Parathyroid adenoma (tissue), 2 donors: ENCODE measurements around the gene EVL.

Source experiments
- H2AFZ ChIP-seq: fragments of 300-600 bp; sonication (generic); one replicate; pipeline ENCODE4 v1.7.0; 2017; ENCODE audit warnings: antibody characterized with exemption, mild to moderate bottlenecking
- H3K27ac ChIP-seq: fragments of 300-600 bp; sonication (generic); one replicate; pipeline ENCODE4 v1.7.0; 2017
- H3K27me3 ChIP-seq: fragments of 300-600 bp; sonication (generic); one replicate; pipeline ENCODE4 v1.7.0; 2017; ENCODE audit warnings: low read length; ENCODE audit not compliant: control insufficient read depth, insufficient read depth
- H3K36me3 ChIP-seq: fragments of 300-600 bp; sonication (generic); one replicate; pipeline ENCODE4 v1.7.0; 2017; ENCODE audit warnings: low read length; ENCODE audit not compliant: control insufficient read depth, insufficient read depth
- H3K4me1 ChIP-seq: fragments of 300-600 bp; sonication (generic); one replicate; pipeline ENCODE4 v1.7.0; 2017; ENCODE audit warnings: control low read depth
- H3K4me2 ChIP-seq: fragments of 300-600 bp; sonication (generic); one replicate; pipeline ENCODE4 v1.7.0; 2017; ENCODE audit warnings: low read length
- H3K4me3 ChIP-seq: fragments of 300-600 bp; sonication (generic); one replicate; pipeline ENCODE4 v1.7.0; 2017; ENCODE audit warnings: low read depth, low read length
- H3K79me2 ChIP-seq: fragments of 300-600 bp; sonication (generic); one replicate; pipeline ENCODE4 v1.7.0; 2017; ENCODE audit warnings: control low read depth
- H3K9ac ChIP-seq: fragments of 300-600 bp; sonication (generic); one replicate; pipeline ENCODE4 v1.7.0; 2017; ENCODE audit warnings: mild to moderate bottlenecking
- H3K9me3 ChIP-seq: fragments of 300-600 bp; sonication (generic); one replicate; pipeline ENCODE4 v1.7.0; 2017; ENCODE audit warnings: low read length; ENCODE audit not compliant: control insufficient read depth
- CTCF ChIP-seq: fragments of 300-600 bp; sonication (generic); IDR thresholded peaks from one replicate; pipeline ENCODE4 v1.7.0; 2017; ENCODE audit warnings: antibody characterized with exemption, mild to moderate bottlenecking
- donor health status: primary hyperparathyroidism.

The EVL gene

GRCh38 chr14:100078997-100079725, 13.9 kb downstream of the EVL start:
- no peak overlapping the region for H3K4me2 ChIP-seq
- no peaks in the 10 kb centered on the region for H3K4me1 ChIP-seq
- no peak overlapping the region for H3K27ac ChIP-seq
- H2AFZ ChIP-seq: no peak overlapping the region
- H3K9me3 ChIP-seq: no peaks in the 10 kb centered on the region
- no peaks in the 10 kb centered on the region for H3K79me2 ChIP-seq
- H3K27me3 ChIP-seq: no peaks in the 10 kb centered on the region
- no peak for TF ChIP-seq CTCF
- H3K9ac ChIP-seq: no peak overlapping the region
- no peak overlapping the region for H3K4me3 ChIP-seq
- H3K36me3 ChIP-seq: no peaks in the 10 kb centered on the region

- Histone ChIP-seq H3K4me1 (no peaks in the 10 kb centered on the region), H2AFZ (no peak overlapping the region), H3K36me3 (no peaks in the 10 kb centered on the region), H3K27ac (no peak overlapping the region), H3K79me2 (no peaks in the 10 kb centered on the region), H3K27me3 (no peaks in the 10 kb centered on the region), H3K9me3 (no peaks in the 10 kb centered on the region), H3K9ac (no peak overlapping the region), H3K4me3 (no peak overlapping the region), H3K4me2 (no peak overlapping the region)
- no peak for TF ChIP-seq CTCF
Measured at GRCh38 chr14:100079726-100080005, 14.4 kb downstream of the EVL start.

- H3K27me3 ChIP-seq: no peaks in the 10 kb centered on the region
- no peak overlapping the region for H2AFZ ChIP-seq
- H3K9ac ChIP-seq: no peak overlapping the region
- no peaks in the 10 kb centered on the region for H3K9me3 ChIP-seq
- H3K4me3 ChIP-seq: no peak overlapping the region
- H3K36me3 ChIP-seq: no peaks in the 10 kb centered on the region
- H3K4me1 ChIP-seq: no peaks in the 10 kb centered on the region
- H3K4me2 ChIP-seq: no peak overlapping the region
- no peaks in the 10 kb centered on the region for H3K79me2 ChIP-seq
- no peak for TF ChIP-seq CTCF
- no peak overlapping the region for H3K27ac ChIP-seq
Measured at GRCh38 chr14:100080206-100080605, 15.0 kb downstream of the EVL start.

GRCh38 chr14:100081997-100082625, 16.9 kb downstream of the EVL start:
- H3K27ac ChIP-seq: no peak overlapping the region
- no peaks in the 10 kb centered on the region for H3K9me3 ChIP-seq
- no peak overlapping the region for H3K4me2 ChIP-seq
- H3K4me1 ChIP-seq: no peaks in the 10 kb centered on the region
- TF ChIP-seq CTCF: no peak
- H3K9ac ChIP-seq: no peak overlapping the region
- no peaks in the 10 kb centered on the region for H3K79me2 ChIP-seq
- no peaks in the 10 kb centered on the region for H3K36me3 ChIP-seq
- no peak overlapping the region for H2AFZ ChIP-seq
- H3K27me3 ChIP-seq: no peaks in the 10 kb centered on the region
- H3K4me3 ChIP-seq: no peak overlapping the region

- Histone ChIP-seq H3K27me3 (no peaks in the 10 kb centered on the region), H3K9ac (no peak overlapping the region), H3K4me1 (no peaks in the 10 kb centered on the region), H3K9me3 (no peaks in the 10 kb centered on the region), H3K36me3 (no peaks in the 10 kb centered on the region), H3K4me2 (no peak overlapping the region), H3K4me3 (no peak overlapping the region), H3K27ac (no peak overlapping the region), H2AFZ (no peak overlapping the region), H3K79me2 (no peaks in the 10 kb centered on the region)
- no peak for TF ChIP-seq CTCF
Measured at GRCh38 chr14:100082723-100083122, 17.5 kb downstream of the EVL start.
